ENCODE results near the gene DNMT3L.

The DNMT3L gene

DNA sequence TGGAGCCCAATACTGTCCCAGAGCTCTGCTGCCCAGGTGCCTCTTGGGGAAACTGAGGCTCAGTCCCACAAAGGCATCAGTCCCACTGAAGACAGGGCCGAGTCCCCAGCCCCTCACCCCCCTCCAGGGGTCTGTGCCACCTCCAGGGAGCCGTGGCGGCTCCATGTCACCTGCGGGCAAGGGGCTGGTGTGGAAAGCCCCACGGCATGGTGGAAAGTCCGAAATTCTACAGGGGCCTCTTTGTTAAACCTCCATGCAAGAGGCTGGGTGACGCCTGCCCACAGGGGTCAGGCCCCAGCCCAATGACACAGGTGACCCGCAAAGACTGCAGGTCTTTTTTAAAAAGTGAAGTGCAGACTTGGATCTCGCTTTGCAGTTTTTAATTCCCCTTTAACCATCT, 20.7 kb upstream of the DNMT3L start:
- no peak for DNase-seq (ENCODE audit: low read depth)
- no peak overlapping the region for H3K4me3 ChIP-seq (ENCODE audit: low read depth, low read length)

- DNase-seq (ENCODE audit: low read depth) = no peak
- no peak overlapping the region for H3K4me3 ChIP-seq (ENCODE audit: low read depth, low read length)
Observed at GRCh38 chr21:44281801-44282200, 20.1 kb upstream of the DNMT3L start.

DNA sequence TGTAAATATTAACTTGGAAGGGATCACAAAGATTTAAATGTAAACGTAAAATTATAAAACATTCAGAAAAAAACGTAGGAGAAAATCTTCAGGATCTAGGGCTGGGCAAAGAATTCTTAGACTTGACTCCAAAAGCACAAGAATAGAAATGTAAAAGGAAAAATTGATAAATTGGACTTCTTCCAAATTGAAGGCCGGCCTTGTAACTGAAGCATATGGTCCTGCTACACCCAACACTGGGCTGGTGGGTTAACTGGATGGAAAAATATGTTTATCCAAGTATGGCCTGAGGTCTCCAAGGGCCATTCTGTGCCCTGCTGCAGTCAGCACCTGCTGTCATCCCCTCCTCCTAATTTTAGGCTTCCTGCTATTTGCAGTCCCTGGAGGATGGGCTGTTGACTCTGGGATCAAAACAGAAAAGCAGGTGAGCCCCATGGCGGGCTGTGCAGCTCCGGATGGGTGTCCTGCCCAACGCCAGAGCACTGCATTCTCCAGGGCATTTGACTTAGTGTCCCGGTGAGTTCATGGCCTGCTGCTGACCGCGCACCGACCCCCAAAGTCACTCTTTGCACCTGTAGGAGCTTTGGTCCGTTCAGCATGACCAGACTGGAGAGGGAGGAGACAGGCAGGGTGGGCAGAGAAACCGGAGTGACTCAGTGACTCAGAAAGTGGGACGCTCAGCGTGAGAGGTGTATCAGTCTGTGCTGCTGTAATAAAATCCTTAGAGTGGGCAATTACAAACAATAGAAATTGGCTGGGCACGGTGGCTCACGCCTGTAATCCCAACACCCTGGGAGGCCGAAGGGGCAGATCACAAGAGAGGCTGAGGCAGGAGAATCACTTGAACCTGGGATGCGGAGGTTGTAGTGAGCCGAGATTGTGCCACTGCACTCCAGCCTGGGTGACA, 17.9 kb upstream of the DNMT3L start:
- H3K4me3 ChIP-seq (ENCODE audit: low read depth, low read length) = no peak overlapping the region
- no peak for DNase-seq (ENCODE audit: low read depth)

GRCh38 chr21:44275041-44275440, 13.3 kb upstream of the DNMT3L start:
- DNase-seq (ENCODE audit: low read depth) = no peak
- no peak overlapping the region for H3K4me3 ChIP-seq (ENCODE audit: low read depth, low read length)

DNA sequence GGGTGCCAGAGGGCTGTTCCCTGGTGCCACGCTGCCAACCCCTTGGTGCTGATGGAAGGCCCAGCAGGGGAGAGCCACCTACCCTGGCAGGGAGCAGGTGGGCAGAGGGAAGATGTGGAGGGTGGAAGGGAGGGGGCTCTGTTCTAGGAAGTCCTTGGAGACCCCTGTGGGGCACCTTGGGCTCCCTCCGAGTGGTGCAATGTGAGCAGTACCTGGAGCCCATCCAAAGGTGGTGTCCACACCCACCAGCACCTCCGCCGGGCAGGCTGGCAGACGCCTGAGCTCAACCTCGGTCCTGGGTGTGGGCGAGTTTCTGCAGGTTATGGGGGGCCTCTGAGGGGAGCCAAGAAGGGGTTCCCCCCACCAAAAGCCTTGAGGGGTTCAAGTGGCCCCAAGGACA, 11.3 kb upstream of the DNMT3L start:
- DNase-seq (ENCODE audit: low read depth) = no peak
- no peak overlapping the region for H3K4me3 ChIP-seq (ENCODE audit: low read depth, low read length)

GRCh38 chr21:44272284-44272858, 10.7 kb upstream of the DNMT3L start:
- no peak for DNase-seq (ENCODE audit: low read depth)
- no peak overlapping the region for H3K4me3 ChIP-seq (ENCODE audit: low read depth, low read length)

DNA sequence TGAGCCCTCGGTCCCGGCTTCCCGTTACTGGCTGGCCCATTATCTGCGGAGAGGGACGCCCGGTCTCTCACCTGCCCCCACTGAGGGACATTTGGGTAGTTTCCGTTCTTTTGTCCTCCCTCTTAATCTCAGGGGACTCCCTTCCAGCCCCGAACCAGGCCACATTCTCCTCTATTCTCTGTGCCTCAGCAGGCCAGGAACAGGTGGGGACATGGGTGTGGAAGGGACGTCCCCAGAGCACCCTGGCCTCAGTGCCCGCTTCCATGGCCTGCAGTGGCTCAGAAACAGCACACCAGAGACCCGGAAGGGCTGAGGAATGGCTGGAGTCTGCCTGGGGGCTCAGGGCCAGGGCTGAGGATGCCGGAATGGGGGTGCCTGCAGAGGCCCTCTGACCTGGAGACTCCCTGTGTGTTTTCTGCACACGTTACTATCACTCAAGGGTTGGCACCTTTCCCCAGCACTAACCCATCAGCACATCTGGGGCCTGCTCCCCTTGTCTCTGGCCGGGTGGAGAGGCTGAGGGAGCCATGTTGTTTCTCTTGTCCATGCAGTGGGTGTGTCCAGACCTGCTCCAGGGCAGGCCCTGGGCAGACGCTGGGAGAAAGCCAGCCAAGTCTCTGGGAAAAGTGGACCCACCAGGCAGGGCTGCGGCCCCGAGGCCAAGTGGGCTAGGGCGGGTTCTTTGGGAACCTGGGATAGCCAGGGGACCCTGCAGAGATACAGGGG, 10.0 kb upstream of the DNMT3L start:
- H3K4me3 ChIP-seq (ENCODE audit: low read depth, low read length) = no peak overlapping the region
- DNase-seq (ENCODE audit: low read depth) = no peak

DNA sequence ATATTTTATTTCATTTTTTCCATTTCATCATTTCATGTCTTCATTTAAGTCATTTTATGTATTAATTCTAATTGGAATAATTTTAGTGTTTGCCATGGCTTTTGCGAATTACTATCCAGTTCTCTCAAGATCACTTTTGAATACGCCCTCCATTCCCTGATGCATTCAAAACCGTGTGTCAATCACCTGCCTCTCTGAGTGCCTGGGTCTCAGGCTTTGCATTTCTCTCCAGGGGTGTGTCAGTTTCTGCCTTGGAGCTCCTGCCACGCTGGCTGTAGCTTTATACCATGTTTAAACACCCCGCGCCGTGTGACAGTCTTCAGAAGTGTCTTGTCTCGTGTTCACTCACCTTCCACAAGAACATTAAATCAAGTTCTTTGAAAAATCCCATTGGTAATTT, 7.4 kb upstream of the DNMT3L start:
- DNase-seq (ENCODE audit: low read depth) = no peak
- no peak overlapping the region for H3K4me3 ChIP-seq (ENCODE audit: low read depth, low read length)

GRCh38 chr21:44267655-44268142, 6.0 kb upstream of the DNMT3L start:
- DNase-seq (ENCODE audit: low read depth) = no peak
- no peak overlapping the region for H3K4me3 ChIP-seq (ENCODE audit: low read depth, low read length)

DNA sequence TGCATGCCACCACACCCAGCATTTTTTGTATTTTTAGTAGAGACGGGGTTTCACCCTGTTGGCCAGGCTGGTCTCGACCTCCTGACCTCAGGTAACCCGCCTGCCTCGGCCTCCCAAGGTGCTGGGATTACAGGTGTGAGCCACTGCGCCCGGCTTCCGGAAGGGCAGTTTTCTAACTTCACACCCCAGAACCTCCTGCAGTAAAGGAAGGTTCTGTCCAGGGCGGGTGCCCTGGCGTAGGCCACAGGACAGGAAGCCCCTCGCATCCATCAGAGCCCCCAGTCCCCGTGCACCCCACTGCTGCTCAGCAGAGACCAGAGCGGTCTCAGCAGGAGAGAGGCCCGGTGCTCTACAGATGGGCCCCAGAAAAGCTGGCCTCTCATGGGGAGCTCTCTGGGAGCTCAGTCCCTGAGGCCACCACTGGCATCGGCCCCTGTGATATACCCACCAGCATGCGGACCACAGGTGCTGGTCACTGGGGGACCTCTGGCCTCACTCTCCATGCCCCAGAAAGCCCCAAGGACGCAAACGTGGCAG, 4.1 kb upstream of the DNMT3L start:
- no peak for DNase-seq (ENCODE audit: low read depth)
- H3K4me3 ChIP-seq (ENCODE audit: low read depth, low read length) = no peak overlapping the region

DNA sequence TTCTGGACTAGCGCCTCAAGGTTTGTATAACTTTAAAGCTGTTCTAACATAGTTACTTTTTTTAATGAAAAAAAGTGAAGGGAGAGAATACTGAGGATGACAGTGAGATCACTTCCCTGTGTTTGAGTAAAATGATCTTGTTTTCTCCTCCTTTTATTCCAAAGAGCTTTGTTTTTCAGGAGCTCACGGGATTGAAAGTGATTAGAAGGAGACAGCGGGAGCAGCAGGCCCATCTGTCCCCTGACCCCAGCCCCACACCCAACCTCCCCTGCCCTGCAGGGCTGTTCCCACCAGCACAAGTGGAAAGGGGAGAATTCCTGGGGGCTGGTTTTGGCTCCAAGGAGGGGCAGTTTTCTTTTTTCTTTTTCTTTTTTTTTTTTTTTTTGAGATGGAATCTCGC, 2.1 kb upstream of the DNMT3L start:
- no peak for DNase-seq (ENCODE audit: low read depth)
- H3K4me3 ChIP-seq (ENCODE audit: low read depth, low read length) = no peak overlapping the region

- no peak for DNase-seq (ENCODE audit: low read depth)
- no peak overlapping the region for H3K4me3 ChIP-seq (ENCODE audit: low read depth, low read length)
Observed at GRCh38 chr21:44263221-44263760, 1.6 kb upstream of the DNMT3L start.

DNA sequence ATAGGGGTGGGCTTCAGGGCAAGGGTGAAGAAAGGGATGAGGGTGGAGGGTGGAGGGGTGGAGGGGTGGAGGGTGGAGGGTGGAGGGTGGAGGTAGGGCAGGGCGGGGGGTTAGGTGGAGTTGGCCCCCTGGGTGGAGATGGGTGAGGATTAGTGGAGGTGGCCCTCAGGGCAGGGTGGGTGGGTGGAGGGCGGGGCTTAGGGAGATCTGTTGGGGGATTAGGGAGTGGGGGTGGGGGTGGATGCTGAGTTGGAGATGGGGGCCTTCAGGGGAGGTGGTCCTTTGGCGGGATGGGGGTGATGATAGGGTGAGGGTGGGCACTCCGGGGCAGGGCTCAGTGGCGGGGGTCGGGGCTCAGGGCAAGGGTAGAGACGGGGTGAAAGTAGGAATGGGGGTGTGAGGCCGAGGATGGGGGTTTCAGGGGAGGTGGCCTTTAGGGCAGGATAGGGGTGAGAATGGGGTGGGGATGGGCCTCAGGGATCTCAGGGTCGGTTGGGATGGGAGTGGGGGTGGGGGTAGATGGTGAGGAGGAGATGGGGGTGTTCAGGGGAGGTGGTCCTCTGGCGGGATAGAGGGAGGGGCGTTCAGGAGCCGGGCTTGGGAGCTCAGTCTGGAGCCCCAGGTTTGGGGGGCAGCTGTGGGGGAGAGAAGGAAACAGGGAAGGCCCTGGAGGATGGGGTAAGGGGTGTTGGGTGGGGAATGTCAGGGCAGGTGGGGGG, 800 bp upstream of the DNMT3L start:
- DNase-seq (ENCODE audit: low read depth) = no peak
- no peak overlapping the region for H3K4me3 ChIP-seq (ENCODE audit: low read depth, low read length)

GRCh38 chr21:44260791-44261631, 686 bp downstream of the DNMT3L start:
- no peak for DNase-seq (ENCODE audit: low read depth)

DNA sequence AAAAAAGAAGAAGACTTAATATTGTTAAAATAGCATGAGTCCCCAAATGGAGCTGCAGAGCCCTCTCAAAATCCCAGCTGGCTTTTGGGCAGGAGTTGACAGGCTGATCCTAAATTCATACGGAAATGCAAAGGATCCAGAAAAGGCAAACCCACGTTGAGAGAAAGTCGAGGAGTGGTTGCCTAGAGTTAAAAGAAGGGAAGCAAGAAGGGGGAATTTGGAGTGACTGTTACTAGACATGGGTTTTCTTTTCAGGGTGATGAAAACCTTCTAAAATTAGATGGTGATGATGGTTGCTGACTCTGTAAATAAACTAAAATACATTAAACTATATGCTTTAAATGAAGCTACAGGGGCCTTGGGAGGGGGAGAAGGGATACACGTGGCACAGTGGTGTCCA, 1.6 kb downstream of the DNMT3L start:
- DNase-seq (ENCODE audit: low read depth) = no peak
- no peak overlapping the region for H3K4me3 ChIP-seq (ENCODE audit: low read depth, low read length)

More at GRCh38 chr21:44260791-44261631, 686 bp downstream of the DNMT3L start:
- H3K4me3 ChIP-seq (ENCODE audit: low read depth, low read length) = no peak overlapping the region

DNA sequence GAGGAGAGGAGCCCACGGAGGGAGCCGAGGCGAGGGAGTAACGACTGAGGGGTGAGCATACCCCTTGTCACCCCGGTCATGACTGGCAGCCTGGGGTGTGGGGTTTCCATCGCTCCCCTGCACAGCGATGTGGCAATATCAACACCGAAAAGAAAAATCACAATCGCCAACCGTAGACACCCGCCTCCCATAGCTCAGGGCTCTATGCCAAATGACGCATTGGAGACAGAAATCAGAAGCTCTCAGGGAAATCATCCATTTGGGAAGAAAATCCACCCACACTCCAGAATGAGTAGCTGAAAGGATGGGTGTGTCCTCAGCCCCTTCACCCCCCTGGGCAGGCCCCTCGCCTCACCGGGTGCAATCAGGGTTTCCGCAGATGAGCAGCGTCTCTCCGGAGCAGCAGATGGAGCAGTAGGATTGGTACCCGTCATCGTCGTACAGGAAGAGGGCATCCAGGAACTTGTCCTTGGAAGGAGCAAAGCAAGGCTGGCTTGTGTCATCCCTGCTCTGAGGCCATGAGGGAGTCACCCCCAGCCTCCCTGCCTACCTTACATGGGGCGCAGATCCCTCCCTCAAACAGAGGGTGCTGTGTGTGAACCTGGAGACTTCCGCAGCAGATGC, 2.5 kb downstream of the DNMT3L start:
- no peak for DNase-seq (ENCODE audit: low read depth)
- H3K4me3 ChIP-seq (ENCODE audit: low read depth, low read length) = no peak overlapping the region

GRCh38 chr21:44258056-44258725, 3.5 kb downstream of the DNMT3L start:
- H3K4me3 ChIP-seq (ENCODE audit: low read depth, low read length) = no peak overlapping the region
- no peak for DNase-seq (ENCODE audit: low read depth)

All from skeletal muscle cell (primary cell).